ENCODE results near the gene PRSS53. TPM values are rescaled to one million over a fixed set of nuclear protein-coding genes. Genes with fewer than 3 reads are reported as not detected.

PRSS53 gene
- total RNA-seq, 1 donor from 2014 or later = 20.4 TPM

GRCh38 chr16:31061126-31061812, 27.5 kb downstream of the PRSS53 start:
- TF ChIP-seq, protein P1, sequence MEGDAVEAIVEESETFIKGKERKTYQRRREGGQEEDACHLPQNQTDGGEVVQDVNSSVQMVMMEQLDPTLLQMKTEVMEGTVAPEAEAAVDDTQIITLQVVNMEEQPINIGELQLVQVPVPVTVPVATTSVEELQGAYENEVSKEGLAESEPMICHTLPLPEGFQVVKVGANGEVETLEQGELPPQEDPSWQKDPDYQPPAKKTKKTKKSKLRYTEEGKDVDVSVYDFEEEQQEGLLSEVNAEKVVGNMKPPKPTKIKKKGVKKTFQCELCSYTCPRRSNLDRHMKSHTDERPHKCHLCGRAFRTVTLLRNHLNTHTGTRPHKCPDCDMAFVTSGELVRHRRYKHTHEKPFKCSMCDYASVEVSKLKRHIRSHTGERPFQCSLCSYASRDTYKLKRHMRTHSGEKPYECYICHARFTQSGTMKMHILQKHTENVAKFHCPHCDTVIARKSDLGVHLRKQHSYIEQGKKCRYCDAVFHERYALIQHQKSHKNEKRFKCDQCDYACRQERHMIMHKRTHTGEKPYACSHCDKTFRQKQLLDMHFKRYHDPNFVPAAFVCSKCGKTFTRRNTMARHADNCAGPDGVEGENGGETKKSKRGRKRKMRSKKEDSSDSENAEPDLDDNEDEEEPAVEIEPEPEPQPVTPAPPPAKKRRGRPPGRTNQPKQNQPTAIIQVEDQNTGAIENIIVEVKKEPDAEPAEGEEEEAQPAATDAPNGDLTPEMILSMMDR (IDR thresholded peaks at IDR 0.05; ENCODE audit: partially characterized antibody, unreplicated experiment) = no peak
- Mint-ChIP-seq H3K36me3 (ENCODE audit: unreplicated experiment) (no peaks in the 10 kb centered on the region), H3K27ac (ENCODE audit: unreplicated experiment) (no peak overlapping the region), H3K4me3 (ENCODE audit: unreplicated experiment) (no peak overlapping the region), H3K4me1 (ENCODE audit: low read depth, unreplicated experiment) (peaks cover 14% of the 10 kb centered on the region), H3K9me3 (ENCODE audit: unreplicated experiment) (peaks cover 14% of the 10 kb centered on the region), H3K27me3 (ENCODE audit: unreplicated experiment) (peaks cover 11% of the 10 kb centered on the region)
- DNase-seq = no peak

- no peak overlapping the region for H3K27ac Mint-ChIP-seq (ENCODE audit: unreplicated experiment)
- H3K36me3 Mint-ChIP-seq (ENCODE audit: unreplicated experiment) = peaks cover 6% of the 10 kb centered on the region
- TF ChIP-seq, protein P1 (IDR thresholded peaks at IDR 0.05; ENCODE audit: partially characterized antibody, unreplicated experiment) = no peak
- no peak overlapping the region for H3K4me3 Mint-ChIP-seq (ENCODE audit: unreplicated experiment)
- H3K9me3 Mint-ChIP-seq (ENCODE audit: unreplicated experiment) = peaks cover 3% of the 10 kb centered on the region
- peaks cover 4% of the 10 kb centered on the region for H3K27me3 Mint-ChIP-seq (ENCODE audit: unreplicated experiment)
- H3K4me1 Mint-ChIP-seq (ENCODE audit: low read depth, unreplicated experiment) = peaks cover under 1% of the 10 kb centered on the region
- no peak for DNase-seq
Measured at GRCh38 chr16:31055613-31056012, 33.1 kb downstream of the PRSS53 start.

GRCh38 chr16:31052114-31052513, 36.6 kb downstream of the PRSS53 start:
- TF ChIP-seq, protein P1 (IDR thresholded peaks at IDR 0.05; ENCODE audit: partially characterized antibody, unreplicated experiment) = no peak
- no peak for DNase-seq
- Mint-ChIP-seq H3K27ac (ENCODE audit: unreplicated experiment) (no peak overlapping the region), H3K27me3 (ENCODE audit: unreplicated experiment) (peaks cover 4% of the 10 kb centered on the region), H3K4me3 (ENCODE audit: unreplicated experiment) (no peak overlapping the region), H3K9me3 (ENCODE audit: unreplicated experiment) (no peaks in the 10 kb centered on the region), H3K4me1 (ENCODE audit: low read depth, unreplicated experiment) (peaks cover 9% of the 10 kb centered on the region), H3K36me3 (ENCODE audit: unreplicated experiment) (peaks cover 6% of the 10 kb centered on the region)

GRCh38 chr16:31050280-31051030, 38.3 kb downstream of the PRSS53 start:
- Mint-ChIP-seq H3K4me1 (ENCODE audit: low read depth, unreplicated experiment) (peaks cover 9% of the 10 kb centered on the region), H3K36me3 (ENCODE audit: unreplicated experiment) (peaks cover 6% of the 10 kb centered on the region), H3K9me3 (ENCODE audit: unreplicated experiment) (no peaks in the 10 kb centered on the region), H3K4me3 (ENCODE audit: unreplicated experiment) (no peak overlapping the region), H3K27ac (ENCODE audit: unreplicated experiment) (no peak overlapping the region), H3K27me3 (ENCODE audit: unreplicated experiment) (peaks cover 2% of the 10 kb centered on the region)
- TF ChIP-seq, protein P1 (IDR thresholded peaks at IDR 0.05; ENCODE audit: partially characterized antibody, unreplicated experiment) = no peak
- DNase-seq = no peak

Data from glutamatergic neuron (in vitro differentiated cells).